Fibroblast of gingiva (primary cell): ENCODE measurements around the gene THADA.

Experiments used
- DNase-seq: peaks from one replicate; pipeline ENCODE4 v3.0.0-alpha.2; 2011; ENCODE audit warnings: low read depth

The THADA gene

DNA sequence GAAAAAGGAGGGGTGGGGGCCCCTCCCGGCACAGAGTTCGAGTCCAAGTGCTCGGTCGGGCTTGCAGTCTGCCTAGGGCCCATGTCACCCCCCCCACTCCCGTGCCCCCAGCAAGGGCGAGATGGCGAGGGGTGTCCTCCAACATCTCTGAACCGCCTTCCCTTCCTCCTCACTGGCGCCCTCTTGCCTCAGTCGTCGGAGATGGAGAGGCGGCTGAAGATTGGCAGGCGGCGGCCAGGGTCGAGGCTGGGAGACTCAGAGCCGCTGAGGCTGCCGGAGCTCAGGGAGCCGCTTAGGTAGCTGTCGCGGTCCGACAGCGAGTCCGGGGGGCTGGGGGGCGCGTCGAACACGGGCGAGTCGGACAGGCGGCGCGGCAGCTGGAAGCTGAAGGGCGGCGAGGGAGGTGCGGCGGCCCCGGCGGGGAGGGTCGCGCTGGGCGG lies 371.7 kb downstream of the THADA start:
- peak; percentile 76 for DNase-seq

DNA sequence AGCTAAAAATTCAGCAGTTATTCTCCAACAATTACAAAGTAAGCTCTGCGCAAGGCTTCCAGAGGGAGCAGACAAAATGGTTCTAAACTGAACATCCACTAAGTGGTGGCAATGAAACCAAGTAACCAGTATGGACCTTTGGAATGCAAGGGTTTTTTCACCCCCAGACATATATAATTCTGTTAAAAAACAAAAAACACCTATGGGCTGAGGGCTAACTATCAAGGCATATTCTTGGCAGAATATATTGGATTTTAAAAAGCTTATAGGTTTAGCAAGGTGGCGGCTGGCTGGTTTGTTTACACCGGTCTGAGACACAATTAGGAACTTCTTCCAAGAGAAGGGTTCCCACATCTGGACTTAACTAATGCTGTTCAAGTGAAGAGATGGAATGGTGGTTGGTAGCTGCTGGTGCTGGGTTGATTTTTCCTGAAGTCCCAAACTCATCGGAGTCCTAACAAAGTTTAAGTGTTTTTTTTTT lies 372.3 kb downstream of the THADA start:
- DNase-seq: peak; percentile 45

- DNase-seq: peak; percentile 20
Measured at GRCh38 chr2:43222475-43223309, 373.1 kb downstream of the THADA start.

DNA sequence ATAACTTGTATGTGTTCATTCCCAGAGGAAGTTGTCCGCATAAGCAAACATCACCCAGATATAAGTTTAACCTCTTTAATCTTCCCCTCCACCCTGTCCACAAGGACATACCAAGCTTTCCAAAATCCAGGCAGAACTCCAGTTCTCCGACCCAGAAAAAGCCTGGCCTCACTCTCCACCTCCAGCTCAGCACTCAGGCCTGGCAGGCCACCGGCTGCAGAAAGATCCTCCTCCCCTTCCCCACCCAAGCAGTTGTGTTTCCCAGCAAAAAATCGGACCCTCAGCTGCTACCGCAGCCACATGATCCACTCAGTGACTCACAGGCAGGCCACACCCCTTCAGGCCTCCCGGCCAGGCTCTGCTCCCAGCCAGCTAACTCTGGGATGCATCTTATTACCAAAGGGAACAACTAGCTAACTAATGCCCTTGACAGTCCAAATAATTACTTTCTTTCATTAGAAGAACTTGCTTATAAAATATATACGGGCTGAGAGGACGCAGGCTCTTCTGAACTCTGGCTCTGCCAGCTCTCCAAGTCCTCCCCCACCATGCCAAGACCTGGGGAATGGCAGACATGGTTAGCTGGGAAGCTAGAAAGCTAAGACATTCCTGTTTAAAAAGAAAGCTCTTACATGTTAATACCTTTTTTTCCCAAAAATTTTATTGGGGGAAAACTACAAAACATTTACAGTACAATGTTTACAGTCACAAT lies 373.9 kb downstream of the THADA start:
- DNase-seq: peak; percentile 95

- DNase-seq: peak; percentile 95
Measured at GRCh38 chr2:43221124-43221762, 374.6 kb downstream of the THADA start.

- DNase-seq: no peak
Measured at GRCh38 chr2:43220760-43221123, 375.1 kb downstream of the THADA start.

GRCh38 chr2:43220229-43220751 lies 375.5 kb downstream of the THADA start:
- peak; percentile 70 for DNase-seq

- DNase-seq: peak; percentile 89
Measured at GRCh38 chr2:43219383-43220228, 376.2 kb downstream of the THADA start.

GRCh38 chr2:43218702-43219382 lies 377.0 kb downstream of the THADA start:
- DNase-seq: peak; percentile 23

DNA sequence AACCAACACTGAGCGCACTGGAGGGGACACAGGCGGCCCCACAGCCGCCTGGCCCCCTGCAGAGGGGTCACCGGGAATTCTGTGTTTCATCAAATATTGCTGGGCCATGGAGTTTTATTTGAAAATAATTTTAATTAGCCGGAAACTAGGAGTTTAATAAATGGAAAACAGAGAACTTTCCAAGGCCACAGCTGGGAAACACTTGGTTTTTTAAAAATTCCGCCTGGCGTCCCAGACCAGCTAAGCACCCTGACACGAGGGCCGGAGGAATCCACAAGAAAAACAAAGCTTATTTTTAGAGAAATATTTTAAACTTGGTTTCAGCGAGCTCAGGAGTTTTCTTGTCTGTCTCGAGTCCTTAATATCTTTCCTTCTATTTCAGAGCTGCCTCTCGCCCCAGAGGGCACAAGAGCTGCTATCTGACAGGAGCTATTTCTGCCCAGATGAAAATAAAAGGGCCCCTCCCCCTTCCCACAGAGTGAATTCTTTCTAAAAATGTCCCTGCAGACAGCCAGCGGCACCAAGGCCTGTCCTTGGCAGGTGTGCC lies 377.6 kb downstream of the THADA start:
- peak; percentile 44 for DNase-seq

- no peak for DNase-seq
Measured at GRCh38 chr2:43217228-43218154, 378.3 kb downstream of the THADA start.

DNA sequence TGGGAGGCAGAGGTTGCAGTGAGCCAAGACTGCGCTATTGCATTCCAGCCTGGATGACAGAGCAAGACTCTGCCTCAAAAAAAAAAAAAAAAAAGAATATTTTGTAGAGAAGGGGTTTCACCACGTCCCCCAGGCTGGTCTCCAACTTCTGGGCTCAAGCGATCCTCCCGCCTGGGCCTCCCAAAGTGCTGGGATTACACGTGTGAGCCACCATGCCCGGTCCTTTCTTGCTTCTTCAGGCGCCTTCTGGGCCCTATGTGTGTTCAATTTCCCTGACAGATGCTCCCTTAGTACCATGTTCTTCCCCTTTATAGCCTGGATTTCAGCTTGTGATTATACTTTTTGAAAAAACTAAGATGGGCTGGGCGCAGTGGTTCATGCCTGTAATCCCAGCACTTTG lies 379.2 kb downstream of the THADA start:
- no peak for DNase-seq

- DNase-seq: no peak
Measured at GRCh38 chr2:43215673-43216255, 380.1 kb downstream of the THADA start.

DNA sequence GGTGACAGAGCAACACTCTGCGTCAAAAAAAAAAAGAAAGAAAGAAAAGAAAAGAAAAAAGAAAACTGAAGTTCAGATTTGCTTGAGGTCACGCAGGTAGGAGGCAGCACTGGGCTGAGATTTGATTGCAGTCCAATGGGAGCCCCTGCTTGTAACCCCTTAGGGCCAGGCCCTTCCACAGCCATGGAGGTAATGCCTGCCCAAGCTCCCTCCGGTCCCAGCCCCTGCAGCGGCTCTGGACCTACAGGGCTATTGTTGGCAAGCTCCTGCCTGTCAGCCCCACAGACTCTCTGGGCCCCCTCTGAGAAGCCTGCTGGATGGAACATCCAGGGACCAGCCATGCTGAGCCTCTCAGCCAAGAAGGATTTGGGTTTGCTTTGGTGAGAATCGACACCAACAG lies 381.6 kb downstream of the THADA start:
- no peak for DNase-seq

DNA sequence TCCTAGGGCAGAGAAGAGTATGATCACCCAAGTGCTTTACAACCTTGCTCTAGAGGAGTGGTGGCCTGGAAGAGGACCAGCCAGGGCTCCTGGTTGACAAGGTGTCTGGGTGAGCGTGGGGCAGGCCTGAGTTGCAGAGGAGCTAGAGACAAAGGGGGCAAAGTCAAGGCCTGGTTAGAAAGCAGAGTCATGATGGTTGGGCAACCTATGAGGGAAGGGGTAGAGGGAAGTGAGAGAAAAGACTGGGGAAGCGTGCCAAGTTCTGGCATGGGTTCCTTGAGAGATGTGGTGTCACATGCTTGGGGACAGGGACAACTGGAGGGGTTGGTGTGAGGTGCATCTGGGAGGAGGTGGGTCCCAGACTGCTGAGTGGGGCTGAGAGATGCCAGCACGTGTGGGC lies 382.9 kb downstream of the THADA start:
- DNase-seq: no peak

- DNase-seq: no peak
Measured at GRCh38 chr2:43212216-43212835, 383.5 kb downstream of the THADA start.

DNA sequence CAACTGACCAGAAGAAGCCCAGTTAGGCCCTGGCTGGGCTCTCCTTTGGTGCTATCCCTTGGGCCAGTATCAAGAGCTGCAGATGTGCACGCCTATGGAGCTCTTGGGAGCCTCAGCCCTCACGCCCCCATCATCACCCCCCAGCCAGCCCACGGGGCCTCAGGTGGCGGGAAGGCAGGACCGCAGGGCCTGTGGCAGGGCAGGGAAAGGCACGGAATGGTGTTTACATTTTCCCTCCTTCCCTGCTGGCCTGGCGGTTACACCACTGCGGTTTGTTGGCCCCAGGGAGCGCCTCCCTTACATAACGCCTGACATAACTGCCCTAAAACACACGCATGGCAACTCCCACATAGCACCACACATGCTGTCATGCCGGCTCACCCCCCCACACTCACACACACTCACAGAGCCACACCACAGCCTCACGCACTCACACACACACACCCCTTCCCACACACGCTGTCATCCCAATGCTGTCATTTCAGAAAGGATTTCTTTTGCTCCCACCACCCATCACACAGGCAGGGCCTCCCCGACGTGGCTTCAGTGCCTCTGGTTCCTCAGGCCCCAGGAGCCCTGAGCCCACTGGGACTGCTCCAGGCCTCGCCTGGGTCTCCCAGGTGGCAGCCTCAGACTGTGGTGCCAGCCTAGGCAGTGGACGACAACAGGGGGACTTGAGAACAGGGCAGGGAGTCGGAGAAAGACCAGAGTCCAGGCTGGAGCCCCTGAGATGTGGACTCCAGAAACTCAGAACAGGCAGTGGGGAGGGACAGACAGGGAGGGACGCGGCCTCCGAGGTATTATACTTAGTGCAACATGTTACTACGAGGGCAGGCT lies 385.2 kb downstream of the THADA start:
- DNase-seq: peak; percentile 66

GRCh38 chr2:43210125-43210466 lies 385.7 kb downstream of the THADA start:
- no peak for DNase-seq
